Measurements from ENCODE around the gene SERHL2. TPM values are rescaled to one million over a fixed set of nuclear protein-coding genes. Genes with fewer than 3 reads are reported as not detected.
"Not testable (repeated sequence)": the region's sequence is repeated elsewhere in the genome, so short reads cannot be mapped to it uniquely, and the experiment has no call there.

Gene SERHL2
- total RNA-seq, 2 donors from 2014 or later: 2.4 to 3.9 TPM

DNA sequence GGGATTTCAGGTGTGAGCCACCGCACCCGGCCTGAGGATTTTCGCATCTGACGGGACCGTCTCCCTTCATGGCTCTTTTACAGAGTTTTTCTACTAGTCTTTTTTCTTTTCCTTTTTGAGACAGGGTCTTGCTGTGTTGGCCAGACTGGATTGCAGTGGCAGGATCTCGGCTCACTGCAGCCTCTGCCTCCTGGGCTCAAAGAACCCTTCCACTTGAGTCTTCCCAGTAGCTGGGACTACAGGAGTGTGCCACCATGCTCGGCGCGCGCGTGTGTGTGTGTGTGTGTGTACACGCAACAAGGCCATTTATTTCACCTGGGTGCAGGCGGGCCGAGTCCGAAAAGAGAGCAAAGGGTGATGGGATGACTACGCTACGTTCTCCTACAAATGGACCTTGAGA lies 10.9 kb downstream of the SERHL2 start:
- Histone ChIP-seq H3K27me3 (no peaks in the 10 kb centered on the region), H3K36me3 (no peaks in the 10 kb centered on the region)
- TF ChIP-seq, protein P1, sequence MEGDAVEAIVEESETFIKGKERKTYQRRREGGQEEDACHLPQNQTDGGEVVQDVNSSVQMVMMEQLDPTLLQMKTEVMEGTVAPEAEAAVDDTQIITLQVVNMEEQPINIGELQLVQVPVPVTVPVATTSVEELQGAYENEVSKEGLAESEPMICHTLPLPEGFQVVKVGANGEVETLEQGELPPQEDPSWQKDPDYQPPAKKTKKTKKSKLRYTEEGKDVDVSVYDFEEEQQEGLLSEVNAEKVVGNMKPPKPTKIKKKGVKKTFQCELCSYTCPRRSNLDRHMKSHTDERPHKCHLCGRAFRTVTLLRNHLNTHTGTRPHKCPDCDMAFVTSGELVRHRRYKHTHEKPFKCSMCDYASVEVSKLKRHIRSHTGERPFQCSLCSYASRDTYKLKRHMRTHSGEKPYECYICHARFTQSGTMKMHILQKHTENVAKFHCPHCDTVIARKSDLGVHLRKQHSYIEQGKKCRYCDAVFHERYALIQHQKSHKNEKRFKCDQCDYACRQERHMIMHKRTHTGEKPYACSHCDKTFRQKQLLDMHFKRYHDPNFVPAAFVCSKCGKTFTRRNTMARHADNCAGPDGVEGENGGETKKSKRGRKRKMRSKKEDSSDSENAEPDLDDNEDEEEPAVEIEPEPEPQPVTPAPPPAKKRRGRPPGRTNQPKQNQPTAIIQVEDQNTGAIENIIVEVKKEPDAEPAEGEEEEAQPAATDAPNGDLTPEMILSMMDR (IDR thresholded peaks at IDR 0.05): no peak

DNA sequence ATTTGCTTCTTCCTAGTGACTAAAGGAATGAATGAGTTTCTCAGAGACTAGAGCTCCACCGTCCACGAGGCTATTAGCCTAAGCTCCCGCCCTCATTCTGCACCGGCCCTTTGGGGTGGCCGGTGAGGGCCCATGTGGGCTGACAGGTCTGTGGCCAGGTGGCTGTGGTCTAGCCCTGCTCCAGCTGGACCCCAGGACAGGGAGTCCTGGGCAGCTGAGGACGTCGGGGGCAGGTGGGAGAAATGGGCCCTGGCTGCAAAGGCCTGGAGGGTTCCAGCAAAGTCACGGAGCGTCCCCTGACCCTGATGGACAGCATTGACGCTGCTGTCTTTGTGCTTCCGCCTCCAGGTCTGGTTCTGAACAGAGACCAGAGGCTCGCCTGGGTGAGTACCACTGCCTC lies 12.2 kb downstream of the SERHL2 start:
- no peaks in the 10 kb centered on the region for H3K27me3 ChIP-seq
- H3K27ac ChIP-seq: no peak overlapping the region
- no peaks in the 10 kb centered on the region for H3K9me3 ChIP-seq
- H3K4me3 ChIP-seq: no peak overlapping the region
- no peak for DNase-seq (ENCODE audit: low spot score)
- peaks cover 0 to 14% of the 10 kb centered on the region in 2 donors for H3K4me1 ChIP-seq
- no peaks in the 10 kb centered on the region for H3K36me3 ChIP-seq
- TF ChIP-seq, protein P1 (IDR thresholded peaks at IDR 0.05): no peak

More for the DNA sequence above, 10.9 kb downstream of the SERHL2 start:
- Histone ChIP-seq H3K27ac (no peak overlapping the region), H3K4me1 (peaks cover 0 to 14% of the 10 kb centered on the region in 2 donors), H3K9me3 (no peaks in the 10 kb centered on the region), H3K4me3 (no peak overlapping the region)
- DNase-seq (ENCODE audit: low spot score): no peak

DNA sequence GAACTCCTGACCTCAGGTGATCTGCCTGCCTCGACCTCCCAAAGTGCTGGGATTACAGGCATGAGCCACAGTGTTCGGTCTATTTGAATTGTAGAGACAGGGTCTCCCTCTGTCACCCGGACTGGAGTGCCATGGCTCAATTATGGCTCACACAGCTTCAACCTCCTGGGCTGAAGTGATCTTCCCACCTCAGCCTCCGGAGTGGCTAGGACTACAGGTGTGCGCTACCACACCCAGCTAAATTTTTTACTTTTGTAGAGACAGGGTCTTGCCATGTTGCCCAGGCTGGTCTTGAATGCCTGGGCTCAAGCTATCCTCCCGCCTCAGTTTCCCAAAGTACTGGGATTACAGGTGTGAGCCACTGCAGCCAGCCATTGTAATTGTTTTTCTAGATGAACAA lies 14.2 kb downstream of the SERHL2 start:
- H3K27me3 ChIP-seq; H3K9me3 ChIP-seq; H3K4me1 ChIP-seq; H3K36me3 ChIP-seq; H3K27ac ChIP-seq; DNase-seq (ENCODE audit: low spot score); H3K4me3 ChIP-seq: not testable (repeated sequence)

DNA sequence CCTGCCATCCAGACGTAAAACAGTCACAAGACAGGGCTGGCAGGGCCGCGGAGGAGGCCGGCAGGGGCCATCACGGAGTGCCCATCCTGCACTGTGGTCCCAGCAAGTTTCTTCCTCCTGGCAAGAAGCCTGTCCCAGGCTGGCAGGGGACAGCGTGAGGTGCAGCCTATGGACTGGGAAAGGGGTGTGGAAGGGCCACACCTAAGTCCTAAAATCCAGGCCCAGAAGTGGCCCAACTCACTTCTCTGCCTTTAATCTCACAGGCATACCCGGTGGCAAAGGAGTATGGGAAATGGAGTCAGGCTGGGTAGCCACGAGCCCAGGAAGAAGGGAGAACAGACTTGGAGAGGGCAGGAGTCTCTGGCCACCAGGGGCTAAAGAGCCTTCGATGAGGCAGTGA lies 16.8 kb downstream of the SERHL2 start:
- peaks cover 14% of the 10 kb centered on the region for H3K36me3 ChIP-seq
- not testable (repeated sequence) for H3K4me1 ChIP-seq, H3K27me3 ChIP-seq

DNA sequence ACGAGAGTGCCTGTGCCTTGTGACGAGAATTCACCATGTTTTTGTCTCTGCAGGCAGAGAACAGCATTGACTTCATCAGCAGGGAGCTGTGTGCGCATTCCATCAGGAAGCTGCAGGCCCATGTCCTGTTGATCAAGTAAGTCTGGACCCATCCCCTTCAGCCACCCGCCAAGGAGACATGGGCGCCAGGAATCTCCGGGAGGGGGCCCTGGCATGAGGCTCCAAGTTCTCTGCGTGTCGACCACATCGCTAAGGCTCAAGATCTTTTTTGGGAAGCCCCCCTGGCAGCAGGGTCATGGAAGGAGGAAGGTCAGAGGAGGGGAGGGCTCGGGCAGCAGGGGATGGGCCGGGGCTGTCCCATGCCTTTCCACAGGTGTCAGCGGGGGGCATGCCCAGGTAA lies 17.3 kb downstream of the SERHL2 start:
- not testable (repeated sequence) for H3K27ac ChIP-seq; DNase-seq (ENCODE audit: low spot score)
- H3K36me3 ChIP-seq: peaks cover 14% of the 10 kb centered on the region

More for the DNA sequence above, 16.8 kb downstream of the SERHL2 start:
- not testable (repeated sequence) for H3K27ac ChIP-seq; H3K4me3 ChIP-seq; H3K9me3 ChIP-seq; DNase-seq (ENCODE audit: low spot score)

DNA sequence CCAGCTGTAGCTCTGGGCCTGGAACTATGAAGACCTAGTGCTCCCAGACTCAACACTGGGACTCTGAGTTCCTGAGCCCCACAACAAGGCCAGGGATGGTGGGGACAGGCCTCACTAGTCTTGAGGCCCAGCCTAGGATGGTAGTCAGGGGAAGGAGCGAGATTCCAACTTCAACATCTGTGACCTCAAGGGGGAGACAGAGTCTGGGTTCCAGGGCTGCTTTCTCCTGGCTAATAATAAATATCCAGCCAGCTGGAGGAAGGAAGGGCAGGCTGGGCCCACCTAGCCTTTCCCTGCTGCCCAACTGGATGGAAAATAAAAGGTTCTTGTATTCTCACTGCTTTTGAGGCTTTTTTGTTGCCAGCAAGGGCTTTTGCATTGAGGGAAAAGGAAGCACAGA lies 20.3 kb downstream of the SERHL2 start:
- not testable (repeated sequence) for DNase-seq (ENCODE audit: low spot score); H3K9me3 ChIP-seq
- peak overlapping the region in 1 of 2 donors; percentile 2 for H3K27ac ChIP-seq

More for the DNA sequence above, 17.3 kb downstream of the SERHL2 start:
- H3K4me3 ChIP-seq, H3K9me3 ChIP-seq, H3K27me3 ChIP-seq, H3K4me1 ChIP-seq: not testable (repeated sequence)

DNA sequence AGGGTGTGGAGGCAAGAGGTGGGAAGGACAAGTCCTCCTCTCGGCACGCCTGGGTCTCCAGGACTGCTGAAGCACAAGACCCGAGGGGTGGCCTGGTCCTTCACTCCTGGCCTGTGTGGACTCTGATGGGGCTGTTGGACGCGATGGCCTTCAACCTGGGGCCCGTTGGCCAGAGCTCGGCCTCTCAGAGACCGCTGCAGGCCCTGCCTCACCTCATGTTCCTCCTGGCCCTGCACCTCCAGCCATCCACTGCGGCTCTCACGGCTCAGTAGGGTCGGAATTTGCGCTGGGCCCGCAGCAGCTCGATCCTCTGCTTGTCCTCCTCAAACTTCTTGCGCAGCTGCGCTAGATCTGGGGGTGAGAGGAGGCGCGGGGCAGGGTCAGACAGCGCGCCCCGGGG lies 20.7 kb downstream of the SERHL2 start:
- H3K4me1 ChIP-seq; DNase-seq (ENCODE audit: low spot score); H3K9me3 ChIP-seq; H3K4me3 ChIP-seq; H3K27me3 ChIP-seq: not testable (repeated sequence)
- Histone ChIP-seq H3K36me3 (peaks cover 32% of the 10 kb centered on the region), H3K27ac (peak overlapping the region in 1 of 2 donors; percentile 2)

More for the DNA sequence above, 20.3 kb downstream of the SERHL2 start:
- H3K4me3 ChIP-seq, H3K27me3 ChIP-seq, H3K4me1 ChIP-seq: not testable (repeated sequence)
- peaks cover 32% of the 10 kb centered on the region for H3K36me3 ChIP-seq

DNA sequence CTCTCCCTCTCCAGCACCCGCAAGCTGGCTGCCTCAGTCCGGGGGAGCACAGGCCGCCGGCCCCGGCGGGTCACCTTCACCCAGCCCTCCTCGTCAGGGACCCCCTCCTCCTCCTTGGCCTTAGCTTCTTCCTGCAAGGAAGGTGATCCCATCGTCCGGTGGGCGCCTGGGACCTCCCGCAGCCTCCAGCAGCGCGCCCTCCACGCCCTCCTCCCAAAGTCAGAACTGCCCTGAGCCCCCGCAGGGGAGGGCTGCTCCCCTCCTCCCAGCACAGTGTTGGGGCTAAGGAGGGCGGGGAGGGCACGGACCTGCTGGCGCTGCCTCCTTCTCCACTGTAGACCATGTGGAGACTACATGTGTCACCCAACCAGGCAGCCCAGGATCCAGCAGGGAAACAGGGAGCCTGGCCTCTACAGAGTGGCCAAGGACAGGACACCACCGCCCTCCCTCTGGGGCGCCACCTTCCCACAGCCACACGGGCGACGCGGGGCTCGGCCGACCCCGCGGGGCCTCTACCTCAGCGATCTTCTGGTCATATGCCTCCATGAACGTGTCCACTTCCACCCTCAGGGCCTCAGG lies 22.3 kb downstream of the SERHL2 start:
- not testable (repeated sequence) for H3K27me3 ChIP-seq; H3K4me3 ChIP-seq; H3K9me3 ChIP-seq; DNase-seq (ENCODE audit: low spot score); H3K4me1 ChIP-seq; H3K27ac ChIP-seq
- H3K36me3 ChIP-seq: peaks cover 32% of the 10 kb centered on the region

DNA sequence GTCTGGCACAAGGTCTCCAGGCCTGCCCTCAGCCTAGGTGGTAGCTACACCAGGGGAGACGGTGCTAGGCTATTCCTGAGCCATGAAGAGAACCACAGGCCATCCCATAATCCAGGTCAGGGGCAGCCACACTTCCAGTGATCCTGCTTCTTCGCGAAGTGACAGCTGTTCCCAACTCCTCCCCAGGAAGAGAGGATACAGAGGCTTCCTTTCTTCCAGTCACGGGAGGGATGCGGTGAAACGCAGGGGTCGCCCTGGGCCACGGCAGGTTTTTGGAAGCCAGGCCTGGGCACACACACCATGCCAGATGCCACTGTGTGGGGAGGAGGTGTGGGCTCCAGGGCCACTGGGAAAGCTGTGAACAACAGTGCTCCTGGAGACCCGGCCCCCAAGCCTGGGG lies 23.4 kb downstream of the SERHL2 start:
- H3K4me1 ChIP-seq; H3K27ac ChIP-seq; H3K9me3 ChIP-seq; H3K27me3 ChIP-seq; H3K4me3 ChIP-seq; DNase-seq (ENCODE audit: low spot score): not testable (repeated sequence)
- H3K36me3 ChIP-seq: peaks cover 32% of the 10 kb centered on the region
